PC-9 (cell line): ENCODE data around the gene UNC13A. TPM values are rescaled to one million over a fixed set of nuclear protein-coding genes. Genes with fewer than 3 reads are reported as not detected.

Experiments
- BruUV-seq: library from RNA; stranded (reverse); fragments of 400-500 nt; replicated peaks from 2 replicates; lab custom pipeline; 2021; lab: Mats Ljungman, UMichigan
- CTCF ChIA-PET: fragments of 300-600 bp; sonication (Branson Sonifier 250); formaldehyde crosslinking; loops from one replicate; lab custom pipeline; 2022; ENCODE audit warnings: antibody characterized with exemption; lab: Charles Lee
- POLR2A ChIA-PET: fragments of 300-600 bp; sonication (Branson Sonifier 250); formaldehyde crosslinking; loops from one replicate; lab custom pipeline; 2022; ENCODE audit warnings: antibody characterized with exemption; ENCODE audit not compliant: unreplicated experiment; lab: Charles Lee
- DNase-seq, 2 experiments: peaks; one replicate each; pipeline versions ENCODE4 v3.0.0 to v3.0.0-alpha.2; 2015 to 2022; ENCODE audit warnings: mixed read lengths in 1 of 2
- H2AFZ ChIP-seq: fragments of 200-600 bp; sonication (generic); 2 replicates; pipeline ENCODE4 v1.8.1; 2017; ENCODE audit warnings: antibody characterized with exemption
- H3F3A ChIP-seq: fragments of 200-600 bp; sonication (generic); 2 replicates; pipeline ENCODE4 v1.8.1; 2017; ENCODE audit warnings: antibody characterized with exemption, mild to moderate bottlenecking, low read depth; ENCODE audit not compliant: insufficient read depth
- H3K27ac ChIP-seq: fragments of 200-600 bp; sonication (generic); 2 replicates; pipeline ENCODE4 v1.6.1; 2016; ENCODE audit warnings: mixed run types
- H3K27me3 ChIP-seq: fragments of 200-600 bp; sonication (generic); 2 replicates; pipeline ENCODE4 v1.6.1; 2016; ENCODE audit warnings: low read depth, mixed run types; ENCODE audit not compliant: insufficient read depth
- H3K36me3 ChIP-seq: fragments of 200-600 bp; sonication (generic); 2 replicates; pipeline ENCODE4 v1.6.1; 2016; ENCODE audit warnings: low read depth, mixed run types
- H3K4me1 ChIP-seq: fragments of 200-600 bp; sonication (generic); replicated peaks from 2 replicates; pipeline ENCODE4 v1.6.1; 2016; ENCODE audit warnings: mixed run types; ENCODE audit not compliant: insufficient read depth
- H3K4me2 ChIP-seq: fragments of 200-600 bp; sonication (generic); 2 replicates; pipeline ENCODE4 v1.6.1; 2017; ENCODE audit warnings: mixed run types
- H3K4me3 ChIP-seq: fragments of 200-600 bp; sonication (generic); 2 replicates; pipeline ENCODE4 v1.6.1; 2016; ENCODE audit warnings: mixed run types
- H3K79me2 ChIP-seq: fragments of 200-600 bp; sonication (generic); 2 replicates; pipeline ENCODE4 v1.6.1; 2017; ENCODE audit warnings: low read depth, mixed run types
- H3K9me2 ChIP-seq: fragments of 200-600 bp; sonication (generic); 2 replicates; pipeline ENCODE4 v1.8.1; 2017; ENCODE audit warnings: mild to moderate bottlenecking; ENCODE audit not compliant: insufficient read depth
- H3K9me3 ChIP-seq: fragments of 200-600 bp; sonication (generic); 2 replicates; pipeline ENCODE4 v1.8.1; 2016; ENCODE audit warnings: low read depth; ENCODE audit not compliant: insufficient read depth
- H4K20me1 ChIP-seq: fragments of 200-600 bp; sonication (generic); 2 replicates; pipeline ENCODE4 v1.8.1; 2017; ENCODE audit not compliant: insufficient read depth
- EZH2 ChIP-seq: fragments of 200-600 bp; sonication (generic); IDR thresholded peaks from 2 replicates; pipeline ENCODE4 v1.8.0; 2017; ENCODE audit warnings: antibody characterized with exemption, low read depth
- intact Hi-C: fragments of 100-400 bp; cut with micrococcal nuclease; formaldehyde crosslinking; loops from one replicate; pipeline ENCODE4 v1.10.0; 2022; ENCODE audit not compliant: unreplicated experiment
- total RNA-seq: library from RNA; stranded (reverse); gene quantifications from 2 replicates; pipeline ENCODE4 v1.2.3, GENCODE V29; 2021
- TF ChIP-seq, protein P1 (sequence below): fragments of 200-600 bp; sonication (generic); conservative IDR thresholded peaks from 2 replicates; pipeline ENCODE4 v1.6.1; 2017; ENCODE audit warnings: mixed run types, antibody characterized with exemption, mild to moderate bottlenecking, moderate library complexity

UNC13A gene
- total RNA-seq, 1 experiment from 2014 or later = 0.17 TPM

GRCh38 chr19:17629760-17630159 lies 58.4 kb downstream of the UNC13A start:
- BruUV-seq = no TSS peak
- Histone ChIP-seq H3K9me3 (no peaks in the 10 kb centered on the region), H3F3A (no peaks in the 10 kb centered on the region), H3K27ac (no peak overlapping the region), H3K79me2 (no peaks in the 10 kb centered on the region), H3K27me3 (peaks cover 64% of the 10 kb centered on the region), H3K4me3 (no peak overlapping the region), H4K20me1 (no peaks in the 10 kb centered on the region), H3K9me2 (no peaks in the 10 kb centered on the region), H3K36me3 (no peaks in the 10 kb centered on the region), H3K4me2 (no peak overlapping the region), H2AFZ (no peak overlapping the region), H3K4me1 (no peaks in the 10 kb centered on the region)
- CTCF ChIA-PET = no interaction called here
- POLR2A ChIA-PET = no interaction called here
- no peak for DNase-seq
- TF ChIP-seq, protein P1, sequence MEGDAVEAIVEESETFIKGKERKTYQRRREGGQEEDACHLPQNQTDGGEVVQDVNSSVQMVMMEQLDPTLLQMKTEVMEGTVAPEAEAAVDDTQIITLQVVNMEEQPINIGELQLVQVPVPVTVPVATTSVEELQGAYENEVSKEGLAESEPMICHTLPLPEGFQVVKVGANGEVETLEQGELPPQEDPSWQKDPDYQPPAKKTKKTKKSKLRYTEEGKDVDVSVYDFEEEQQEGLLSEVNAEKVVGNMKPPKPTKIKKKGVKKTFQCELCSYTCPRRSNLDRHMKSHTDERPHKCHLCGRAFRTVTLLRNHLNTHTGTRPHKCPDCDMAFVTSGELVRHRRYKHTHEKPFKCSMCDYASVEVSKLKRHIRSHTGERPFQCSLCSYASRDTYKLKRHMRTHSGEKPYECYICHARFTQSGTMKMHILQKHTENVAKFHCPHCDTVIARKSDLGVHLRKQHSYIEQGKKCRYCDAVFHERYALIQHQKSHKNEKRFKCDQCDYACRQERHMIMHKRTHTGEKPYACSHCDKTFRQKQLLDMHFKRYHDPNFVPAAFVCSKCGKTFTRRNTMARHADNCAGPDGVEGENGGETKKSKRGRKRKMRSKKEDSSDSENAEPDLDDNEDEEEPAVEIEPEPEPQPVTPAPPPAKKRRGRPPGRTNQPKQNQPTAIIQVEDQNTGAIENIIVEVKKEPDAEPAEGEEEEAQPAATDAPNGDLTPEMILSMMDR = no peak
- no peak for TF ChIP-seq EZH2
- intact Hi-C loops = no loop called here

DNA sequence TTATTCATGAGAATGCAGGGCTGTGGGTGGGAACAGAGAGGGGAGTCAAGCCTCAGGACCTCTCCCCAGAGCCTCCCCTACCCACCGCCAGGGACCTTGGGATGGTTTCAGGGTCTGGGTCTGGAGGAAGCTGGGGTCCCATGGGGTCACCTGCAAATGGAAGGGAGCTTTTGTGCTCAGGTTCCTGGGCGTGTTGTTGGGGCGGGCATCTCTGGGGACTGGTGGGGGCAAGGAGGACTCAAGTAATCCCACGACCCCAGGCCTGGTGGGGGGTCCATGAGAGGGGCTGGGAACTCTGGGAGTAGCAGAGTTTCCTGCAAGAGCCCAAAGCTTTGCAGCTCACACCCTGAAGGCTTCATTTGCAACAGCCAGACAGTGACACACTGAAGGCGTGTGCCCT lies 60.2 kb downstream of the UNC13A start:
- no peak for DNase-seq
- no peaks in the 10 kb centered on the region for H4K20me1 ChIP-seq
- BruUV-seq = no TSS peak
- no peaks in the 10 kb centered on the region for H3K79me2 ChIP-seq
- H2AFZ ChIP-seq = no peak overlapping the region
- TF ChIP-seq, protein P1 = no peak
- no peak for TF ChIP-seq EZH2
- no peak overlapping the region for H3K4me3 ChIP-seq
- H3K4me1 ChIP-seq = no peaks in the 10 kb centered on the region
- no peak overlapping the region for H3K4me2 ChIP-seq
- H3K27ac ChIP-seq = no peak overlapping the region
- intact Hi-C loops = no loop called here
- no peaks in the 10 kb centered on the region for H3K9me2 ChIP-seq
- POLR2A ChIA-PET = no interaction called here
- CTCF ChIA-PET = no interaction called here
- no peaks in the 10 kb centered on the region for H3K9me3 ChIP-seq
- H3F3A ChIP-seq = no peaks in the 10 kb centered on the region
- peaks cover 48% of the 10 kb centered on the region for H3K27me3 ChIP-seq
- no peaks in the 10 kb centered on the region for H3K36me3 ChIP-seq

- POLR2A ChIA-PET = no interaction called here
- BruUV-seq = no TSS peak
These were observed 61.0 kb downstream of the UNC13A start for GRCh38 chr19:17627161-17627560.

More at GRCh38 chr19:17627161-17627560, 61.0 kb downstream of the UNC13A start:
- no peak overlapping the region for H3K27ac ChIP-seq
- H3K9me2 ChIP-seq = no peaks in the 10 kb centered on the region
- H3K4me2 ChIP-seq = no peak overlapping the region
- H2AFZ ChIP-seq = no peak overlapping the region
- no peaks in the 10 kb centered on the region for H3K4me1 ChIP-seq
- CTCF ChIA-PET = no interaction called here
- no peaks in the 10 kb centered on the region for H3K9me3 ChIP-seq
- H3F3A ChIP-seq = no peaks in the 10 kb centered on the region
- intact Hi-C loops = no loop called here
- H3K79me2 ChIP-seq = no peaks in the 10 kb centered on the region
- no peaks in the 10 kb centered on the region for H3K36me3 ChIP-seq
- H3K4me3 ChIP-seq = no peak overlapping the region
- H3K27me3 ChIP-seq = peaks cover 41% of the 10 kb centered on the region
- DNase-seq = no peak
- TF ChIP-seq, protein P1 = no peak
- no peak for TF ChIP-seq EZH2
- no peaks in the 10 kb centered on the region for H4K20me1 ChIP-seq
